K562 (cell line): Measurements from ENCODE around the gene ADAM10. TPM values are rescaled to one million over a fixed set of nuclear protein-coding genes. Genes with fewer than 3 reads are reported as not detected.
A peak's percentile ranks its signal among the peaks of the same experiment; 100 is the strongest.

Source experiments
- ETV6 ChIP-seq, 3 experiments: fragments of 150-350 bp in 1 of 3; sonication (generic) in 1 of 3; formaldehyde crosslinking in 1 of 3; IDR thresholded peaks; 2 replicates each; pipeline versions ENCODE4 v1.6.1 to v1.8.0; 2014 to 2022; ENCODE audit warnings: borderline replicate concordance in 2 of 3, low read depth in 2 of 3, antibody characterized with exemption in 1 of 3, low read length in 1 of 3, mild to moderate bottlenecking in 1 of 3, missing genetic modification reagents in 1 of 3
- MECOM ChIP-seq: fragments of 250-450 bp; sonication (Bioruptor Pico); IDR thresholded peaks from 2 replicates; pipeline ENCODE4 v1.8.0; 2022; ENCODE audit warnings: inconsistent platforms
- MTA1 ChIP-seq: fragments of 450-650 bp; IDR thresholded peaks from 2 replicates; pipeline ENCODE4 v1.6.1; 2017; ENCODE audit warnings: borderline replicate concordance
- PML ChIP-seq: IDR thresholded peaks from 2 replicates; pipeline ENCODE4 v1.6.1; 2012; ENCODE audit warnings: low read length, inconsistent platforms
- RBM25 ChIP-seq: fragments of 200-400 bp; formaldehyde crosslinking; IDR thresholded peaks from 2 replicates; pipeline ENCODE4 v1.6.1; 2018; ENCODE audit warnings: low read length, low read depth, moderate library complexity; ENCODE audit not compliant: severe bottlenecking
- RCOR1 ChIP-seq, 2 experiments: IDR thresholded peaks; 2 replicates each; pipeline ENCODE4 v1.6.1; 2012; ENCODE audit warnings: low read depth in 2 of 2, low read length in 2 of 2, borderline replicate concordance in 1 of 2, improper control_type of control experiment in 1 of 2
- SAFB2 ChIP-seq: fragments of 200-400 bp; formaldehyde crosslinking; IDR thresholded peaks from 2 replicates; pipeline ENCODE4 v1.6.1; 2018; ENCODE audit warnings: borderline replicate concordance, low read length, low read depth, moderate library complexity; ENCODE audit not compliant: severe bottlenecking
- SP2 ChIP-seq: IDR thresholded peaks from 2 replicates; pipeline ENCODE4 v1.6.1; 2011; ENCODE audit warnings: mild to moderate bottlenecking, low read depth, low read length, moderate library complexity; ENCODE audit not compliant: poor library complexity, severe bottlenecking; ENCODE audit errors: extremely low read depth
- YBX1 ChIP-seq: fragments of 450-650 bp; IDR thresholded peaks from 2 replicates; pipeline ENCODE4 v1.7.1; 2016; ENCODE audit warnings: mild to moderate bottlenecking
- ZKSCAN3 ChIP-seq: fragments of 250-450 bp; sonication (Bioruptor Pico); IDR thresholded peaks from 2 replicates; pipeline ENCODE4 v1.4.0; 2020
- ZNF121 ChIP-seq: sonication (generic); formaldehyde crosslinking; conservative IDR thresholded peaks from 2 replicates; pipeline ENCODE4 v1.8.0; 2022; ENCODE audit warnings: missing genetic modification reagents
- ZNF263 ChIP-seq: sonication (generic); formaldehyde crosslinking; IDR thresholded peaks from 2 replicates; pipeline ENCODE4 v1.8.0; 2022; ENCODE audit warnings: mild to moderate bottlenecking, missing genetic modification reagents, borderline replicate concordance
- ZNF561 ChIP-seq: fragments of 450-650 bp; formaldehyde crosslinking; conservative IDR thresholded peaks from 2 replicates; pipeline ENCODE4 v1.4.0; 2020; ENCODE audit warnings: mild to moderate bottlenecking, moderate library complexity
- ZNF75A ChIP-seq: fragments of 450-650 bp; formaldehyde crosslinking; IDR thresholded peaks from 2 replicates; pipeline ENCODE4 v1.4.0; 2020; ENCODE audit warnings: mild to moderate bottlenecking
- polyA plus RNA-seq, 8 experiments: library from polyadenylated mRNA; depleted of rRNA in 4 of 8; stranded (reverse) in 5 of 8; unstranded in 3 of 8; fragments of >200 nt; fragmentation: Nextera tagmentation in 2 of 8; fragmentation: Illumina TruSeq in 1 of 8; extraction: Ambion mirVana in 2 of 8; extraction: Trizol in 1 of 8; gene quantifications; 2 replicates each; pipeline versions ENCODE4 v1.2.1 to v1.2.3, GENCODE V29; 2011 to 2014; ENCODE audit warnings: inconsistent platforms in 1 of 8, missing spikeins in 1 of 8
- total RNA-seq, 7 experiments: library from RNA; depleted of rRNA in 6 of 7; stranded (reverse); fragments of >200 nt in 6 of 7; fragmentation: Illumina TruSeq in 2 of 7; extraction: Trizol in 2 of 7; gene quantifications; 2 replicates each; pipeline versions ENCODE4 v1.2.1 to v1.2.3, GENCODE V29; 2011 to 2021; ENCODE audit warnings: low replicate concordance in 1 of 7
- TF ChIP-seq, protein P1 (sequence below): fragments of 250-450 bp; sonication (Bioruptor Pico); IDR thresholded peaks from 2 replicates; pipeline ENCODE4 v1.6.1; 2021; ENCODE audit warnings: mild to moderate bottlenecking
- TF ChIP-seq, protein P2 (sequence below): sonication (generic); formaldehyde crosslinking; IDR thresholded peaks from 2 replicates; pipeline ENCODE4 v1.5.0; 2020; ENCODE audit warnings: missing genetic modification reagents
- TF ChIP-seq, protein P3 (sequence below): IDR thresholded peaks from 2 replicates; pipeline ENCODE4 v1.6.1; 2011; ENCODE audit not compliant: insufficient read length; ENCODE audit errors: extremely low read depth
- TF ChIP-seq, protein P4 (sequence below), 3 experiments: IDR thresholded peaks in 2 of 3; conservative IDR thresholded peaks in 1 of 3; 2 replicates each; pipeline ENCODE4 v1.5.1; 2011 to 2012; ENCODE audit warnings: low read length in 3 of 3, mild to moderate bottlenecking in 3 of 3, control low read depth in 2 of 3, improper control_type of control experiment in 1 of 3, inconsistent platforms in 1 of 3, low read depth in 1 of 3, mixed read lengths in 1 of 3, moderate library complexity in 1 of 3; ENCODE audit not compliant: insufficient read depth in 2 of 3
- TF ChIP-seq, protein P5 (sequence below): fragments of 200-800 bp; sonication (Bioruptor generic); IDR thresholded peaks from 2 replicates; pipeline ENCODE4 v1.6.1; 2017; ENCODE audit warnings: missing genetic modification characterization, missing compliant biosample characterization
- TF ChIP-seq, protein P6 (sequence below): sonication (generic); formaldehyde crosslinking; IDR thresholded peaks from 2 replicates; pipeline ENCODE4 v1.8.1; 2023; ENCODE audit warnings: mild to moderate bottlenecking, missing genetic modification reagents

Gene ADAM10
- total and polyA plus RNA-seq, 9 of the 15 experiments (the other 6 are each of a cell fraction or from before 2014, with no cell fraction given), result 11.9 to 152 (median 57.3) TPM

DNA sequence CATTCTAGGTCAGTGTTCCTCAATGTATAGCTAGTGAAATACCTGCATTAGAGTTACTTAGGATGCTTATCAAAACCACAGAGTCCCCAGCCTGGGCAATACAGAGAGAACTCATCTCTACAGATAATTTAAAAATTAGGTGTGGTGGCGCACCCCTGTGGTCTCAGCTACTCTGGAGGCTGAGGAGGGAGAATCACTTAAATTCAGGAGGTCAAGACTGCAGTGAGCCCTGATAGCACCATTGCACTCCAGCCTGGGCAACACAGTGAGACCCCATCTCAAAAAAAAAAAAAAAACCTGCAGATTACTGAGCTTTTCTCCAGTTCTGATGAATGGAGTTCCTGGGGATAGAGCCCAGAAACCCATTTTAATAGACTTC, 11.5 kb upstream of the ADAM10 start (continued):
- TF ChIP-seq MECOM (CRISPR knock-in tag), result no peak
- TF ChIP-seq, protein P1, sequence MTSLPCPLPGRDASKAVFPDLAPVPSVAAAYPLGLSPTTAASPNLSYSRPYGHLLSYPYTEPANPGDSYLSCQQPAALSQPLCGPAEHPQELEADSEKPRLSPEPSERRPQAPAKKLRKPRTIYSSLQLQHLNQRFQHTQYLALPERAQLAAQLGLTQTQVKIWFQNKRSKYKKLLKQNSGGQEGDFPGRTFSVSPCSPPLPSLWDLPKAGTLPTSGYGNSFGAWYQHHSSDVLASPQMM, result no peak
- TF ChIP-seq ZNF561 (CRISPR knock-in tag), result no peak
- TF ChIP-seq ETV6 (IDR thresholded peaks at IDR 0.05; ENCODE audit: borderline replicate concordance in 1 of 2, low read depth in 2 of 2, low read length in 1 of 2), result no peak
- TF ChIP-seq ETV6 (CRISPR knock-in tag; IDR thresholded peaks at IDR 0.05; ENCODE audit: borderline replicate concordance), result no peak
- peak; percentile 33 for TF ChIP-seq RBM25
- TF ChIP-seq, protein P2, sequence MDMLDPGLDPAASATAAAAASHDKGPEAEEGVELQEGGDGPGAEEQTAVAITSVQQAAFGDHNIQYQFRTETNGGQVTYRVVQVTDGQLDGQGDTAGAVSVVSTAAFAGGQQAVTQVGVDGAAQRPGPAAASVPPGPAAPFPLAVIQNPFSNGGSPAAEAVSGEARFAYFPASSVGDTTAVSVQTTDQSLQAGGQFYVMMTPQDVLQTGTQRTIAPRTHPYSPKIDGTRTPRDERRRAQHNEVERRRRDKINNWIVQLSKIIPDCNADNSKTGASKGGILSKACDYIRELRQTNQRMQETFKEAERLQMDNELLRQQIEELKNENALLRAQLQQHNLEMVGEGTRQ (CRISPR knock-in tag), result no peak
- no peak for TF ChIP-seq SP2
- TF ChIP-seq ZNF121 (CRISPR knock-in tag), result peak; percentile 84; the same call in 1 of the 2 replicates
- TF ChIP-seq, protein P3, sequence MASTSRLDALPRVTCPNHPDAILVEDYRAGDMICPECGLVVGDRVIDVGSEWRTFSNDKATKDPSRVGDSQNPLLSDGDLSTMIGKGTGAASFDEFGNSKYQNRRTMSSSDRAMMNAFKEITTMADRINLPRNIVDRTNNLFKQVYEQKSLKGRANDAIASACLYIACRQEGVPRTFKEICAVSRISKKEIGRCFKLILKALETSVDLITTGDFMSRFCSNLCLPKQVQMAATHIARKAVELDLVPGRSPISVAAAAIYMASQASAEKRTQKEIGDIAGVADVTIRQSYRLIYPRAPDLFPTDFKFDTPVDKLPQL, result no peak
- no peak for TF ChIP-seq SAFB2
- TF ChIP-seq, protein P4, sequence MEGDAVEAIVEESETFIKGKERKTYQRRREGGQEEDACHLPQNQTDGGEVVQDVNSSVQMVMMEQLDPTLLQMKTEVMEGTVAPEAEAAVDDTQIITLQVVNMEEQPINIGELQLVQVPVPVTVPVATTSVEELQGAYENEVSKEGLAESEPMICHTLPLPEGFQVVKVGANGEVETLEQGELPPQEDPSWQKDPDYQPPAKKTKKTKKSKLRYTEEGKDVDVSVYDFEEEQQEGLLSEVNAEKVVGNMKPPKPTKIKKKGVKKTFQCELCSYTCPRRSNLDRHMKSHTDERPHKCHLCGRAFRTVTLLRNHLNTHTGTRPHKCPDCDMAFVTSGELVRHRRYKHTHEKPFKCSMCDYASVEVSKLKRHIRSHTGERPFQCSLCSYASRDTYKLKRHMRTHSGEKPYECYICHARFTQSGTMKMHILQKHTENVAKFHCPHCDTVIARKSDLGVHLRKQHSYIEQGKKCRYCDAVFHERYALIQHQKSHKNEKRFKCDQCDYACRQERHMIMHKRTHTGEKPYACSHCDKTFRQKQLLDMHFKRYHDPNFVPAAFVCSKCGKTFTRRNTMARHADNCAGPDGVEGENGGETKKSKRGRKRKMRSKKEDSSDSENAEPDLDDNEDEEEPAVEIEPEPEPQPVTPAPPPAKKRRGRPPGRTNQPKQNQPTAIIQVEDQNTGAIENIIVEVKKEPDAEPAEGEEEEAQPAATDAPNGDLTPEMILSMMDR (IDR thresholded peaks at IDR 0.05 in 2 of 3, conservative IDR thresholded peaks at IDR 0.05 in 1 of 3; ENCODE audit: insufficient read depth in 2 of 3, low read depth in 1 of 3, low read length in 3 of 3), result peak in 1 of 3 experiments; percentile 24; a peak in 1 of 6 replicates
- no peak for TF ChIP-seq ZNF263 (CRISPR knock-in tag)
- no peak for TF ChIP-seq ZNF75A (CRISPR knock-in tag)
- no peak for TF ChIP-seq MTA1
- TF ChIP-seq YBX1, result no peak
- TF ChIP-seq, protein P5, sequence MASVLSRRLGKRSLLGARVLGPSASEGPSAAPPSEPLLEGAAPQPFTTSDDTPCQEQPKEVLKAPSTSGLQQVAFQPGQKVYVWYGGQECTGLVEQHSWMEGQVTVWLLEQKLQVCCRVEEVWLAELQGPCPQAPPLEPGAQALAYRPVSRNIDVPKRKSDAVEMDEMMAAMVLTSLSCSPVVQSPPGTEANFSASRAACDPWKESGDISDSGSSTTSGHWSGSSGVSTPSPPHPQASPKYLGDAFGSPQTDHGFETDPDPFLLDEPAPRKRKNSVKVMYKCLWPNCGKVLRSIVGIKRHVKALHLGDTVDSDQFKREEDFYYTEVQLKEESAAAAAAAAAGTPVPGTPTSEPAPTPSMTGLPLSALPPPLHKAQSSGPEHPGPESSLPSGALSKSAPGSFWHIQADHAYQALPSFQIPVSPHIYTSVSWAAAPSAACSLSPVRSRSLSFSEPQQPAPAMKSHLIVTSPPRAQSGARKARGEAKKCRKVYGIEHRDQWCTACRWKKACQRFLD (CRISPR knock-in tag), result no peak
- TF ChIP-seq PML, result no peak
- TF ChIP-seq ZKSCAN3, result no peak
- TF ChIP-seq, protein P6, sequence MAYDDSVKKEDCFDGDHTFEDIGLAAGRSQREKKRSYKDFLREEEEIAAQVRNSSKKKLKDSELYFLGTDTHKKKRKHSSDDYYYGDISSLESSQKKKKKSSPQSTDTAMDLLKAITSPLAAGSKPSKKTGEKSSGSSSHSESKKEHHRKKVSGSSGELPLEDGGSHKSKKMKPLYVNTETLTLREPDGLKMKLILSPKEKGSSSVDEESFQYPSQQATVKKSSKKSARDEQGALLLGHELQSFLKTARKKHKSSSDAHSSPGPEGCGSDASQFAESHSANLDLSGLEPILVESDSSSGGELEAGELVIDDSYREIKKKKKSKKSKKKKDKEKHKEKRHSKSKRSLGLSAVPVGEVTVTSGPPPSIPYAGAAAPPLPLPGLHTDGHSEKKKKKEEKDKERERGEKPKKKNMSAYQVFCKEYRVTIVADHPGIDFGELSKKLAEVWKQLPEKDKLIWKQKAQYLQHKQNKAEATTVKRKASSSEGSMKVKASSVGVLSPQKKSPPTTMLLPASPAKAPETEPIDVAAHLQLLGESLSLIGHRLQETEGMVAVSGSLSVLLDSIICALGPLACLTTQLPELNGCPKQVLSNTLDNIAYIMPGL, result no peak
- no peak for TF ChIP-seq RCOR1 (IDR thresholded peaks at IDR 0.05; ENCODE audit: borderline replicate concordance in 1 of 2, low read depth in 2 of 2, low read length in 2 of 2)
